ENCODE results near the gene HECW1.
"Not testable (repeated sequence)": the region's sequence is repeated elsewhere in the genome, so short reads cannot be mapped to it uniquely, and the experiment has no call there.

HECW1 gene

DNA sequence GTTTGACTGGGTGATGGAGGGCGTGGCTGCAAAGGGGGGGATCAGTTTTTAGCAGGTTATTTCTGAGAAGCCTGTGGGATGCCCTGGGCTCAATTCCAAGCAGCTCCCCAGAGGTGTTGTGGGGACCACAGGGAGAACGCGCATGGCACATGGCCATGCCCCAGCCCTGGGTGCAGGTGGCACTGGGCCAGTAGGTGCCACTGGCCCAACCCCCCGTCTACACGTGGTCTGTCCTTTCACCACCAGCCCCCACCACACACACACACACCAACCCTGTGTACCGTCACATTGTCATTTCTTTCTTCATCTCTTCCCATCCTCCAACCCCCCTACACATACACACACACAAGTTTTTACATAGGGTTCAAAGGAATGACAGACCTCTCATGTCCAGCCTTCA is 355.4 kb downstream of the HECW1 start:
- no peak for DNase-seq (ENCODE audit: low spot score)

DNA sequence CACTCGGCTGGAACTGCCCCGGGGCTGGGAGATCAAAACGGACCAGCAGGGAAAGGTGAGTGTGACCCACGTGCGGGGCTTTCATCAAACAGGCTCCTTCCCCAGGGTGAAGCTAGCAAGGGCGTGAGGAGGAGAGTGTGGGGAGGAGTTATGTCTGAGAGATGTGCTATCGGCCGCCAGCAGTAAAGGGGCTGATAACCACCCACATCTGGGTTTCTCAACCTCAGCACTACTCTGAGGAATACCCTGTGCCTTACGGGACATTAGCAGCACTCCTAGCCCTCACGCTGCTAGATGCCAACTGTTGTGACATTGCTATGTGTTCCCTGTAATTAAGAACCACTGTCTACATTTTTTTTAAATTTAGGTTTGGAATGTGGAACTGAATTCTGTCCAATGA is 356.6 kb downstream of the HECW1 start:
- no peak for DNase-seq (ENCODE audit: low spot score)

DNA sequence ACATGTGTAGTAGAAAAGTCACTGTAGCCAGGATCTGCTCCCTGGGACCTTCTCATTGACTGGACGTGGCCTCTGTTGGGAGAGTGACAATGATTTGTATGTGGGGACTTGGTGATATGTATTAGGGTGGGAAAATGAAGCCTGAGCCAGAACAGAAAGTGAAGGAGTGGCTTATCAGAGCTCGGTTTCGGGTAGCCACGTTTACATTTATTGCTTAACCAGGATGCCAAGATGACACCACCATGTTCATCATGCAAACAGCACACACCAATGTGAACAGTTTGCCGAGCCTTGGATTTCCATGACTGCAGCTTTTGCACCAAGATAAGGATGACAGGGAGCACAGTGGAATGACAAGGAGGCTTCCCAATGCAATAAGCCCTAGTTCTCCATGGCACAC is 357.7 kb downstream of the HECW1 start:
- DNase-seq (ENCODE audit: low spot score) = no peak

DNA sequence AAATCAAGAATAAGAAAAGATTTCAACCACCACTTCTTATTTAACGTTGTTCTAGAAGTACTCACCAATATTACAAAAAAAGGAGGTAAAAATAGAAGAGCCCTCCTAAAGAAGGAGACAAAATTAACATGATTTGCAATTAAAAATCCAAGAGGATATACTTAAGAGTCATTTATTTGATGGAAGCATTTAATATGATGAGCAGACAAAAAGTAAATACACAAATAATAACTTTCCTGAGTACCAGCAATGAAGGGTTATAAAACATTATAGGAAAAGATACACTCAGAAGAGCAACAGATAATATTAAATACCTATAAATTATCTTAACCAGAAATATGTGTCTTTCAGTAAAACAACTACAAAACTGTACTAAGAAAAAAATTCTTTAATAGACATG is 363.5 kb downstream of the HECW1 start:
- no peak for DNase-seq (ENCODE audit: low spot score)

DNA sequence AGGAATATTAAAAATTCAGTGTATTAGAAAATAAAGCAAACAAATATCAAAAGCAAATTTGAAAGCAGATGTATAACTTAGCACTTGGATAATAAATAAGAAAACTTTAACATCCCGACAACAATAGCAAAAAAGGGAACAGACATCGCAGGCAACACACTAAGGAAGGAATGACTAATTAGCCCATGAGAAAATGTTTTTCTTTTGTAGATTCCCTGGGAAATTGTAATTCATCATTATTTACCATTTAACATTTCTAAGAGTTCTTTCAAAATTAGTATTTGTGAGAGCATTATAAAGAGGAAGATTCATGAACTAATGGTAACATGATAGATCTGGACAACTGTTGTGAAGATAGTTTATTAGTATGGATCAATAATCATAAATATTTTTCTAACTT is 364.4 kb downstream of the HECW1 start:
- no peak for DNase-seq (ENCODE audit: low spot score)

- DNase-seq (ENCODE audit: low spot score) = no peak
Measured at GRCh38 chr7:43479042-43479441, 366.6 kb downstream of the HECW1 start.

DNA sequence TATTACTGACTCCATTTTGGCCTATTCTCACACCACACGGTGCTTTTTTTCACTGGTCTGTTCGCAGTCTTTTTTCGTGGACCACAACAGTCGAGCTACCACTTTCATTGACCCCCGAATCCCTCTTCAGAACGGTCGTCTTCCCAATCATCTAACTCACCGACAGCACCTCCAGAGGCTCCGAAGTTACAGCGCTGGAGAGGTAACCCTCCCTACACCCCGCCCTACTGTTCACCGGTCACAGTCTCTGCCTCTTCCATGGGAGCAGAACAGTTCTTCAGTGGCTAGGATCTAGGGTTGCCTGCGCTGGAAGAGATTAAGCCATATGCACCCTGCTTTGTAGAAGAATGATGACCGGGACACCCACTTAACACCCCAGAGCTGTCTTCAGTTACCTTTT is 367.1 kb downstream of the HECW1 start:
- DNase-seq (ENCODE audit: low spot score) = no peak

DNA sequence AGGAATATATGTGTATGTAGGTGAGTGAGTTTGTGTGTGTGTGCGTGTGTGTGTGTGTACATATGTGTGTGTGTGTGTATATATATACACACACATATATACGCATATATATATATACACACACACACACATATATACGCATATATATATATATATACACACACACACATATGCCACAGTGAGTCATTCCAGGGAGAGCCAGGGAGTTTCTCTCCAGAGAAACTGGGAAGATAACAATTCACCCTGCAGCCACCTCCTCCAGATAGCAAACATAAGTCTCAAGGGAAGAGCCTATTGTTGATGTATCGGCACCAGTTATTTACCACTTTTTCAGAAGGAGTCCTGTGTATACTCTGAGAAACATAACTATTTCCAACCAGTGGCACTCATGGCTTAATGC is 368.1 kb downstream of the HECW1 start:
- no peak for DNase-seq (ENCODE audit: low spot score)

- no peak for DNase-seq (ENCODE audit: low spot score)
Measured at GRCh38 chr7:43481902-43482678, 369.6 kb downstream of the HECW1 start.

- DNase-seq (ENCODE audit: low spot score) = no peak
Measured at GRCh38 chr7:43482679-43483252, 370.3 kb downstream of the HECW1 start.

- no peak for DNase-seq (ENCODE audit: low spot score)
Measured at GRCh38 chr7:43484678-43485395, 372.4 kb downstream of the HECW1 start.

DNA sequence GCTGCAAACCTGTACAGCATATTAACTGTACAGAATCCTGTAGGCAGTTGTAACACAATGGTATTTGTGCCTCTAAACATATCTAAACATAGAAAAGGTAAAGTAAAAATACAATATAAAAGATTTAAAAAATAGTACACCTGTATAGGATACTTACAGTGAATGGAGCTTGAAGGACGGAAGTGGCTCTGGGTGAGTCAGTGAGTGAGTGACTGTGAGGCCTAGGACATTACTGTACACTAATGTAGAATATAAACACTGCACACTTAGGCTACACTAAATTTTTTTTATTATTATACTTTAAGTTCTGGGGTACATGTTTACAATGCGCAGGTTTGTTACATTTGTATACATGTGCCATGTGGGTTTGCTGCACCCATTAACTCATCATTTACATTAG is 373.1 kb downstream of the HECW1 start:
- no peak for DNase-seq (ENCODE audit: low spot score)

GRCh38 chr7:43486008-43486407 is 373.6 kb downstream of the HECW1 start:
- not testable (repeated sequence) for DNase-seq (ENCODE audit: low spot score)

DNA sequence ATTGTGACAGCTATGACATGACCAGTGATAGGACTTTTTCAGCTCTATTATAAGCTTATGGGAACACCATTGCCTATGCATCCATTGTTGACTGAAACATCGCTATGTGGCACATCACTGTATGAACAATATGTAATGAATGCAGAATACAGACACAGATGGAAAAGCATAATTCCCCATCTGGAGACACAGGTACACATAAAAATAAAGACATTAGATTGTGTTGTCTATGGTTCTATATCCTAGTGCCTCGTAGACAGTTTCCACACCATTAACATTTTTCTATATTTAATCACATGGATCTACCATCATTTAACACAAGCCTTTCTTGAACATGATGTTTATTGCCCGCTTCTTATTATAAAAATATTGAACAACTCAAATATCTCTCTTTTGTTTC is 374.2 kb downstream of the HECW1 start:
- DNase-seq (ENCODE audit: low spot score) = no peak

- no peak for DNase-seq (ENCODE audit: low spot score)
Measured at GRCh38 chr7:43487731-43488073, 375.3 kb downstream of the HECW1 start.

- DNase-seq (ENCODE audit: low spot score) = no peak
Measured at GRCh38 chr7:43489257-43489656, 376.8 kb downstream of the HECW1 start.

- no peak for DNase-seq (ENCODE audit: low spot score)
Measured at GRCh38 chr7:43490016-43490415, 377.6 kb downstream of the HECW1 start.

- no peak for DNase-seq (ENCODE audit: low spot score)
Measured at GRCh38 chr7:43491123-43491522, 378.7 kb downstream of the HECW1 start.

DNA sequence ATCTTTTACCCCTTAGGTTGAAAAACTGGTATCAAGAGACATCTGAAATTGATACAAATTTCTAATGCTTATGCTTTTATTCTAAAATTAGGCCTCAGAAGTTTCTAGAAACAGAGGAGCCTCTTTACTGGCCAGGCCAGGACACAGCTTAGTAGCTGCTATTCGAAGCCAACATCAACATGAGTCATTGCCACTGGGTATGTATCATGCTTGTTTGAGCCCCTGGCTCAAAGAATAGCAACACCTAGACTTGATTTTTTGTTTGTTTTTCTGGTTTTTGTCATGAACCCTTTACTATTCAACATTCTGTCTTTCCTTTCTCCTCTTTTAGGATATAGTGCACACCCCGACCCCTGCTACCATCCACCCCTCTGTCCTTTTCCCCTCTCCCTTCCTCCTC is 379.5 kb downstream of the HECW1 start:
- no peak for DNase-seq (ENCODE audit: low spot score)

- no peak for DNase-seq (ENCODE audit: low spot score)
Measured at GRCh38 chr7:43492896-43493295, 380.4 kb downstream of the HECW1 start.

DNA sequence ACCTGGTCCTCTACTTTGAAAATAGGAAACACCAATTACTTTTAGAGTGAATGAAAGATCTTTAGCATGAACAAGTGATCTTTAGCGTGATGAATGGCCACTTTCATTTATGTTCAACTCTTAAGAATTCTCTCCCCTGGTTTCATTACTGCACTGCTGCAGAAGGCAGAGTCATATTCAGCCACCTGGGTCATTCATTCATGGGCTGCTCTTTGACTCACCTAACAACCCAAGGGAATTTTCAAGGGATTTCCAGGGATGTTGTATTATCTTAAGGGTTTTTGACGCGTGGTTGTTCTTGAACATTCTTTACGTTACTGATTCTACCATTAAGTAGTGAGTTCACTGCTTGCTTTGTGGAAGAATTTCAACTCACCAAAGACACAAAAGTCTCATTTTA is 383.1 kb downstream of the HECW1 start:
- DNase-seq (ENCODE audit: low spot score) = no peak

DNA sequence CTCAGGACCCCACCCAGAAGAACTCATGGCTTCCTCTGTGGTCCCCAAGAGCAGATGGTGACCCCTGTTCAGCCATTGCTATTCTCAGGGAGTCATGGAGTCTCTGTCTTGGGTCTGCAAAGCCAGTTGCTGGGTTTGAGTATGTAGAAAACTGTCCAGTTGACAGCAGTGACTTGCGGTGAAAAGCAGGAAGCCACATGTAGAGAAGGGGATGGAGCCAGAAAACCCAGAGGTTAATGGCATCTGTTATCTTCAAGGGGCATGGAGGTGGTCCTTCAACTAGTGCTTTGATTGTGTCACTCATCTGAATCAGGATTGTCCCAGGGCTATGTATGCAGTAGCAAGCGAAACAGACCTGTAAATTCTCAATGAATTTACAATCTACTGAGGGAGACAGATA is 384.1 kb downstream of the HECW1 start:
- DNase-seq (ENCODE audit: low spot score) = no peak

DNA sequence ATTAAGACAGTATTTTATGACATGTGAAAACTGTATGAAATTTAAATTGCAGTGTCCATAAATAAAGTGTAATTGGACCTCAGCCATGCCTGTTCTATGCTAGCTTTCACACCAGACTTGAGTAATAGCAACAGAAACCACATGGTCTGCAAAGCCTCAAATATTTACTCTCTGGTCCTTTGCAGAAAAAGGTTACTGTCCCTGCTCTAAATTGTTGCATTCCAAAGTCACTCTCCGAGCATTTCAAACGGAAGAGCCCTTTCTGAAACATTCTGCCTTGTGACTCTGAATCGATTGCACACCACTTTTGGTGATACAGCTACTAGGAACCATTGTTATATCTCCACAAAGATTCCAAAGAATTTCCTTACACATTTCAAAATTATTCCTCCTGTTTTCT is 389.4 kb downstream of the HECW1 start:
- DNase-seq (ENCODE audit: low spot score) = no peak

- no peak for DNase-seq (ENCODE audit: low spot score)
Measured at GRCh38 chr7:43502941-43503340, 390.5 kb downstream of the HECW1 start.

All from germinal center (tissue), 1 donor.